Stimulated activated CD4-positive, alpha-beta T cell treated with anti-CD3 and anti-CD28 coated beads, Interleukin-4, amount 100 ng/mL, for 48 hours (primary cell): Measurements from ENCODE around the gene ELOVL3.
A peak's percentile ranks its signal among the peaks of the same experiment; 100 is the strongest.
"Not testable (repeated sequence)": the region's sequence is repeated elsewhere in the genome, so short reads cannot be mapped to it uniquely, and the experiment has no call there.

ENCODE experiments used
- DNase-seq, 2 donors: peaks; one replicate each; pipeline ENCODE4 v3.0.0-alpha.2; 2020; ENCODE audit warnings: low read depth in 2 of 2

Gene ELOVL3

GRCh38 chr10:102227050-102227449 lies 951 bp downstream of the ELOVL3 start:
- DNase-seq = no peak

DNA sequence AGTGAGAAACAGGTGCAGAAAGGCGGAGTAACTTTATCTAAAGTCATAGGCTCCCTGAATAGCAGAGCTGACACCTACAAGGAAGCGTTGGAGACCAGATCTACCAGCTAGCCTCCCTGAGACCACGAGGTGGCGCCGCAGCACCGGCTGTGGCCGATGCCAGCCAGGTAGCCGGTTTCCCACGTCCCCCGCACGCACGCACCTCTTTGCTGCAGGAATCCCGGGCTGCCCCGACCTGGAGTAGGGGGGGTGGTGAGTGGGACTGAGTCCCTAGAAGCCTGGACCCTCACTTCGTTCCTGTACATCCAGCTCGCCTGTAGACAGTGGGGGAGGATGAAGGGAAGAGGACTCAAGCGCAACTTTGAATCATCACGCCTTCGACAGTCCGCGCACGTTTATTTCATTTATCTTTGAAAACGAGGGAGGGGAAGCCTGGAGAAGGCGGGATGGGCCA lies 3.7 kb downstream of the ELOVL3 start:
- DNase-seq = peak; percentile 84 to 85

GRCh38 chr10:102230264-102230860 lies 4.3 kb downstream of the ELOVL3 start:
- peak in 1 of 2 donors; percentile 34 for DNase-seq

DNA sequence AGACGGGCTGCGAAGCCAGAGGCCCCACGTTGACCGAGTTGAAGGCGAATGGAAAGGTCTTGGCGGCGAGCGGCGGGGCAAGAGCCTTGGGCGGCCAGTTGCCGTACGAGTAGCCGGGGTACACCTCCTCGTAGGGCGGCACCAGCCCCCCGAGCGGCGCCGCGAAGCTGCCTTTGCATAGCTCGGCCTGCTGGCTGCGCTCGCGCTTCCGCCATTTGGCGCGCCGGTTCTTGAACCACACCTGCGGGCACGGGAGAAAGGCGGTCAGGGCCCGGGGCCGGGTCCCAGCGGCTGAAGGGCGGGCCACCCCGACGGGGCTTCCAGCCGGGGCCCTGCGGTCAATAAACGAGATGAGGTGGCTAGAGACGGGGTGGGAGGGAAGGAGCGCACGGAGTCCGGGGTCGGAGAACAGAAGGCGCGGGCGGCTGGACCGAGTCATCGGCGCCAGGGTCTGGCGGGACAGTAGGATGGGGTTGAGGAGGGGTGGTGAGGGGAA lies 4.8 kb downstream of the ELOVL3 start:
- peak; percentile 47 to 53 for DNase-seq

- DNase-seq = peak; percentile 71 to 74
Observed at GRCh38 chr10:102231357-102232318, 5.5 kb downstream of the ELOVL3 start.

DNA sequence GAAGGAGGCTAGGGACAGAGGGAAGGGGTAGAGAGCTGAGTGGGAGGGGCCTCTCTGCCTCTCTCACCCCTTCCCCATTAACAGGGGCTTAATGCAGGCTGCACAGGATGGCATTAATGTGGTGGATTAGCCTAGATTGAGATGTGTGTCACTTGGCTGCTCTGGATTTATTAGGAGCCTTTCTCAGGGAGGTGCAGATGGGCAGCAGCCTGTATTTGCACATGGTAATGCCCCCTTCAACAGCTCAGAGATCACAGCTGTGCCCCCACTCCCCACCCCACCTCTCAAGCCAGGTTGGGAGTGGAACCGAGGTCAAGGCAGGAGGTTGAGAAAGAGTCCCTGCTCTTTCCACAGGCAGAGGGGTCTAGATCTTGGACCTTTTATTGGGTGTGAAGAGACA lies 7.9 kb downstream of the ELOVL3 start:
- DNase-seq = no peak

- DNase-seq = no peak
Observed at GRCh38 chr10:102234888-102235597, 8.9 kb downstream of the ELOVL3 start.

DNA sequence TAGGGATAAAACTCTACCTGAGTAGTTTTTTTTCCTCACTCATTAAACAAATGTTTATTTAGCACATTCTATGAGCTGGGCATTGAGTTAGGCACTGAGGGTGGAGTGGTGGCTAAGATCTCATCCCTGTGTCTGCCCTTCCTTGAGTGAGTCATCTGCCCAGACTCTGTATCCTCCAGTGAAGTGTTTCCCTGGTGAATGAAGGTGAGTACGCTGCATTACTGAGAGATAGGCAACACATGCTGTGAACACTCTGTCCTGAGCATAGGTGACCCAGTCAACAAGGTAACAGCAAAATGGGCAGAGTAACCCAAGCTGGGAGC lies 9.5 kb downstream of the ELOVL3 start:
- no peak for DNase-seq

- no peak for DNase-seq
Observed at GRCh38 chr10:102236006-102236405, 9.9 kb downstream of the ELOVL3 start.

DNA sequence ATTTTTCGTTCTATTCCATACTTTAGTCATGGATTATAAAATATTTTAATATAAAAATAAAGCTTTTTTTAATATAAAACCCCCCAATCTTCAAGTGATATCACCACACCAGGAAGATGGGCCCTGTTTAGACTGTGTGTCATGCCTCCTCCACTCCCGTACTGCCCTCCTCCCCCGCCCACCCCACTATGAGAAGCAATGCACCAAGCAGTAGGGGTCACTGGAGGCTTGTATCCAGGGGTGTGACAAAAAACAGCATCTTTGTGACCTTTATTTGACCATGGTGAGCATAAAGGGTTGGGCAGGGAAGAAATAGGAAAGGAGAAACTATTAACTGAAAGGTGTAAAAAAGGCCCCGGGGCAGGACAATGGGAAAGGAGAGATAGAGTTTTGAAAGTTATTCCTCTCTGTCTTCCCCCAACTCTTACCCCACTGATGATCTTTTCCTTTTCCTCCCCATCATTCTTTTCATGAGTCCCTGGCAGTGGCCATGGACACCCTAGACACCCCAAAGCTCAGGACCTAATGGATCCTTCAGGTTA lies 11.7 kb downstream of the ELOVL3 start:
- DNase-seq = no peak

GRCh38 chr10:102240467-102241031 lies 14.4 kb downstream of the ELOVL3 start:
- DNase-seq = no peak

- no peak for DNase-seq
Observed at GRCh38 chr10:102241032-102241443, 14.9 kb downstream of the ELOVL3 start.

GRCh38 chr10:102241444-102242117 lies 15.5 kb downstream of the ELOVL3 start, which contains the start of gene PITX3:
Gene PITX3, minus strand, starts transcription at chr10:102241512. Its CDS starts 9,432 bp downstream, at chr10:102232080.
- peak; percentile 85 to 93 for DNase-seq

GRCh38 chr10:102242118-102242485 lies 16.0 kb downstream of the ELOVL3 start:
- no peak for DNase-seq

GRCh38 chr10:102243309-102243708 lies 17.2 kb downstream of the ELOVL3 start:
- DNase-seq = no peak

GRCh38 chr10:102245082-102245931 lies 19.2 kb downstream of the ELOVL3 start, which contains the start of gene GBF1:
Gene GBF1, plus strand, starts transcription at chr10:102245532. Its CDS starts 13,407 bp downstream, at chr10:102258939.
- peak; percentile 73 to 84 for DNase-seq

GRCh38 chr10:102245932-102246251 lies 19.8 kb downstream of the ELOVL3 start:
- no peak for DNase-seq

GRCh38 chr10:102246261-102246660 lies 20.2 kb downstream of the ELOVL3 start:
- DNase-seq = no peak

DNA sequence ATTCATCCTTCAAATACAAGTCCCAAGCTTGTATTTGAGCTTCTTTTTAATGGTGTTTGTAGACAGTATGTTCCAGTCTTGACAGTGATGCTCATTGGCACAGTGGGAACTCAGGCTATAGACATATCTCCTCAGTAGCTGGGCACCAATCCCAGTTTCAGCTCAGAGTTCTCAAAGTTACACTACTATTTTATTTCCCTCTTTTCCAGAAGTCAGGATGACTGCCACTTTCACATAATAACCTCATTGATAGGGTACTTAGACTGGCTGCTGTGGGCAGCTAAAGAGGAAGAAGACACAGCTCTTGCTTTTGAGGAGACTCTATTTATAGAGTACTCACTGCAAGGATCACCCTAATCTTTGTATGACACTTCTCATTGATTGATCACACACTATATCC lies 21.6 kb downstream of the ELOVL3 start:
- DNase-seq = no peak

DNA sequence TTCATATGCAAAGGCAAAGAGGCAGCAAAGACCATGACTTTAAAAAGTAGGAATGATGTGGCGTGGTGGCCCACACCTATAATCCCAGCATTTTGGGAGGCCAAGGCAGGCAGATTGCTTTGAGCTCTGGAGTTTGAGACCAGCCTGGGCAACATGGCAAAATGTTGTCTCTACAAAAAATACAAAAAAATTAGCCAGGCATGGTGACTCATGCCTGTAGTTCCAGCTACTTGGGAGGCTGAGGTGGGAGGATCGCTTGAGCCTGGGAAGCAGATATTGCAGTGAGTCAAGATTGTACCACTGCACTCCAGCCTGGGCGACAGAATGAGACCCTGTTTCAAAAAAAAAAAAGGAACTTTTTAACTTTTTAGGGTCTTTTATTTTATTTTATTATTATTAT lies 26.4 kb downstream of the ELOVL3 start:
- not testable (repeated sequence) for DNase-seq
